ENCODE results near the gene ONECUT1. TPM values are rescaled to one million over a fixed set of nuclear protein-coding genes. Genes with fewer than 3 reads are reported as not detected.

The ONECUT1 gene
- total and polyA plus RNA-seq, 2 of the 8 experiments (the other 6 are each of a cell fraction or from before 2014, with no cell fraction given): 0.65 to 6.4 TPM

GRCh38 chr15:52733696-52734255 lies 56.4 kb downstream of the ONECUT1 start:
- 0 out of 2 replicates have a peak overlapping the region, but pooled peaks have one; percentile 4 for H2AFZ ChIP-seq (ENCODE audit: low read length)
- H3K36me3 ChIP-seq (ENCODE audit: control insufficient read depth in 2 of 4, insufficient read depth in 4 of 4, low read length in 3 of 4): no peaks in the 10 kb centered on the region
- no peak overlapping the region for H3K4me3 ChIP-seq (ENCODE audit: extremely low read depth in 1 of 4, insufficient read depth in 2 of 4, low read depth in 3 of 4, low read length in 4 of 4)
- H3K4me2 ChIP-seq (ENCODE audit: insufficient read depth in 1 of 2, low read depth in 2 of 2, low read length in 2 of 2): no peak overlapping the region
- H3K18ac ChIP-seq (ENCODE audit: extremely low read depth, low read length): peak overlapping the region; percentile 25; the same call in 1 of the 2 replicates
- H2BK20ac ChIP-seq (ENCODE audit: low read length): no peak overlapping the region
- no peak overlapping the region for H3K23ac ChIP-seq (ENCODE audit: insufficient read length)
- H3K14ac ChIP-seq (ENCODE audit: insufficient read length): no peak overlapping the region
- H3K56ac ChIP-seq (replicated peaks; ENCODE audit: insufficient read length, low read depth, low read length): no peak overlapping the region
- H3K4me1 ChIP-seq (replicated peaks in 1 of 4; ENCODE audit: control insufficient read depth in 3 of 4, insufficient read depth in 4 of 4, low read length in 3 of 4): peaks cover 0 to 6% (median 1%) of the 10 kb centered on the region in 4 experiments; a peak in 4 of 7 replicates
- no peaks in the 10 kb centered on the region for H3K27me3 ChIP-seq (replicated peaks in 1 of 4; ENCODE audit: control insufficient read depth in 3 of 4, extremely low read depth in 1 of 4, insufficient read depth in 3 of 4, low read length in 3 of 4)
- no peak overlapping the region for H3K9ac ChIP-seq (replicated peaks in 1 of 4; ENCODE audit: extremely low read depth in 1 of 4, low read depth in 3 of 4, low read length in 3 of 4)
- H2BK5ac ChIP-seq (ENCODE audit: low read depth, low read length): no peak overlapping the region
- no peaks in the 10 kb centered on the region for H4K20me1 ChIP-seq (replicated peaks in 1 of 2; ENCODE audit: control insufficient read depth in 1 of 2, insufficient read depth in 2 of 2, low read length in 2 of 2)
- DNase-seq (ENCODE audit: low read depth in 1 of 2, low spot score in 2 of 2) (no peak), FAIRE-seq (no peak)
- CTCF ChIA-PET (ENCODE audit: partially characterized antibody): interaction anchor here (0.6 to 3.7 kb wide), 25 partner anchors 8 to 579 kb away, joined by 3 to 59 read pairs (median 3); no protein-coding TSS in a partner anchor
- H4K5ac ChIP-seq (ENCODE audit: insufficient read length, low read depth, low read length): no peak overlapping the region
- H3K9me3 ChIP-seq (ENCODE audit: insufficient read depth in 2 of 2, low read depth in 1 of 2, low read length in 1 of 2): no peaks in the 10 kb centered on the region
- H4K8ac ChIP-seq (ENCODE audit: extremely low read depth, insufficient read depth, low read length): no peak overlapping the region
- TF ChIP-seq CTBP2 (IDR thresholded peaks at IDR 0.05; ENCODE audit: borderline replicate concordance, insufficient read depth, insufficient read length, low read length) (no peak), JUND (IDR thresholded peaks at IDR 0.05; ENCODE audit: low read length) (no peak), ZNF274 (IDR thresholded peaks at IDR 0.05; ENCODE audit: borderline replicate concordance, extremely low read depth, low read length) (no peak), ASH2L (IDR thresholded peaks at IDR 0.05; ENCODE audit: low read length) (no peak), HDAC6 (IDR thresholded peaks at IDR 0.05; ENCODE audit: low read depth, low read length) (no peak), RXRA (IDR thresholded peaks at IDR 0.05; ENCODE audit: insufficient read depth, low read depth, low read length) (no peak), SUZ12 (IDR thresholded peaks at IDR 0.05; ENCODE audit: low read length) (no peak), CHD2 (IDR thresholded peaks at IDR 0.05; ENCODE audit: low read length) (no peak), ATF3 (IDR thresholded peaks at IDR 0.05; ENCODE audit: insufficient read depth, low read depth, low read length) (no peak), RAD21 (IDR thresholded peaks at IDR 0.05 in 1 of 2, conservative IDR thresholded peaks at IDR 0.05 in 1 of 2; ENCODE audit: low read depth in 2 of 2, low read length in 2 of 2) (no peak), CHD1 (IDR thresholded peaks at IDR 0.05; ENCODE audit: low read depth, low read length) (no peak), CBX5 (IDR thresholded peaks at IDR 0.05; ENCODE audit: low read depth, low read length) (no peak)
- H2BK15ac ChIP-seq (ENCODE audit: low read length): no peak overlapping the region
- 94% methylated on average over 1 of the region's 1 CpG; no CpG with 5 or more reads in 1 of the 2 experiments for WGBS, 2 experiments (ENCODE audit: extremely low coverage in 1 of 2, insufficient coverage in 1 of 2, insufficient read length in 1 of 2, insufficient replicate concordance in 2 of 2, low coverage in 1 of 2, low lambda C conversion rate in 2 of 2, missing lambda C conversion rate in 1 of 2)
- H4K91ac ChIP-seq (replicated peaks; ENCODE audit: insufficient read length, low read length): no peak overlapping the region
- peak overlapping the region; percentile 56; the same call in 1 of the 2 replicates for H2BK12ac ChIP-seq (ENCODE audit: low read depth, low read length)
- no peaks in the 10 kb centered on the region for H3K23me2 ChIP-seq (ENCODE audit: low read depth, low read length)
- H2BK120ac ChIP-seq (replicated peaks; ENCODE audit: low read depth, low read length): no peak overlapping the region
- H3K79me2 ChIP-seq (ENCODE audit: control insufficient read depth in 1 of 2, insufficient read depth in 2 of 2, low read length in 2 of 2): no peaks in the 10 kb centered on the region
- no peak overlapping the region for H2AK5ac ChIP-seq (ENCODE audit: low read depth, low read length)
- POLR2A ChIA-PET (ENCODE audit: partially characterized antibody): interaction anchor here (1.4 kb wide), 1 partner anchor 15 kb away, joined by 4 read pairs; no protein-coding TSS in a partner anchor
- H3K4ac ChIP-seq (replicated peaks; ENCODE audit: insufficient read length, low read depth, low read length): no peak overlapping the region
- no peak overlapping the region for H3K27ac ChIP-seq (ENCODE audit: low read depth, low read length)
- H3K79me1 ChIP-seq (ENCODE audit: low read depth, low read length): no peaks in the 10 kb centered on the region
